DND-41 (cell line): ENCODE results near the gene EGFLAM.

Experiments
- ATAC-seq: fragments of 200-7000 bp; cut with Tn5 transposase; 3 replicates; pipeline ENCODE4 v1.9.1; 2021; ENCODE audit warnings: low read depth; ENCODE audit not compliant: insufficient read depth
- DNase-seq: peaks from one replicate; pipeline ENCODE4 v3.0.0-alpha.2; 2020
- H2AFZ ChIP-seq: 2 replicates; pipeline ENCODE4 v1.6.0; 2012; ENCODE audit warnings: low read depth, low read length
- H3K27ac ChIP-seq: 2 replicates; pipeline ENCODE4 v1.5.1; 2012; ENCODE audit warnings: low read length, inconsistent platforms
- H3K27me3 ChIP-seq: fragments of 200-600 bp; sonication (generic); 2 replicates; pipeline ENCODE4 v1.6.0; 2012; ENCODE audit warnings: low read length, mild to moderate bottlenecking, inconsistent platforms; ENCODE audit not compliant: insufficient read depth, poor library complexity
- H3K36me3 ChIP-seq: 2 replicates; pipeline ENCODE4 v1.5.1; 2012; ENCODE audit warnings: low read length, inconsistent platforms; ENCODE audit not compliant: insufficient read depth
- H3K4me1 ChIP-seq: 2 replicates; pipeline ENCODE4 v1.5.1; 2012; ENCODE audit warnings: mild to moderate bottlenecking, low read length; ENCODE audit not compliant: insufficient read depth
- H3K4me2 ChIP-seq: 2 replicates; pipeline ENCODE4 v1.6.0; 2012; ENCODE audit warnings: mild to moderate bottlenecking, moderate library complexity, low read length, inconsistent platforms; ENCODE audit not compliant: insufficient read depth
- H3K4me3 ChIP-seq, 2 experiments: fragments of 200-600 bp in 1 of 2; shearing (Covaris generic) in 1 of 2; 2 replicates each; pipeline ENCODE4 v1.5.1; 2012 to 2016; ENCODE audit warnings: inconsistent platforms in 2 of 2, low read length in 2 of 2, mild to moderate bottlenecking in 2 of 2, low read depth in 1 of 2, moderate library complexity in 1 of 2
- H3K79me2 ChIP-seq: 2 replicates; pipeline ENCODE4 v1.6.0; 2012; ENCODE audit warnings: low read length, inconsistent platforms; ENCODE audit not compliant: insufficient read depth
- H3K9ac ChIP-seq: 2 replicates; pipeline ENCODE4 v1.6.0; 2012; ENCODE audit warnings: low read depth, mild to moderate bottlenecking, inconsistent platforms, low read length, moderate library complexity
- H3K9me3 ChIP-seq: 2 replicates; pipeline ENCODE4 v1.5.1; 2012; ENCODE audit warnings: low read length, moderate library complexity, mild to moderate bottlenecking, inconsistent platforms; ENCODE audit not compliant: insufficient read depth, severe bottlenecking
- H4K20me1 ChIP-seq: 2 replicates; pipeline ENCODE4 v1.6.0; 2012; ENCODE audit warnings: low read length; ENCODE audit not compliant: insufficient read depth
- EZH2 ChIP-seq: IDR thresholded peaks from 3 replicates; pipeline ENCODE4 v1.6.1; 2012; ENCODE audit warnings: borderline replicate concordance, low read depth, mild to moderate bottlenecking, moderate library complexity, low read length, inconsistent platforms; ENCODE audit not compliant: severe bottlenecking
- TF ChIP-seq, protein P1 (sequence below): IDR thresholded peaks from 2 replicates; pipeline ENCODE4 v1.5.1; 2012; ENCODE audit warnings: borderline replicate concordance, low read length, moderate library complexity, mild to moderate bottlenecking; ENCODE audit not compliant: poor library complexity, severe bottlenecking; ENCODE audit errors: extremely low read depth

The EGFLAM gene

DNA sequence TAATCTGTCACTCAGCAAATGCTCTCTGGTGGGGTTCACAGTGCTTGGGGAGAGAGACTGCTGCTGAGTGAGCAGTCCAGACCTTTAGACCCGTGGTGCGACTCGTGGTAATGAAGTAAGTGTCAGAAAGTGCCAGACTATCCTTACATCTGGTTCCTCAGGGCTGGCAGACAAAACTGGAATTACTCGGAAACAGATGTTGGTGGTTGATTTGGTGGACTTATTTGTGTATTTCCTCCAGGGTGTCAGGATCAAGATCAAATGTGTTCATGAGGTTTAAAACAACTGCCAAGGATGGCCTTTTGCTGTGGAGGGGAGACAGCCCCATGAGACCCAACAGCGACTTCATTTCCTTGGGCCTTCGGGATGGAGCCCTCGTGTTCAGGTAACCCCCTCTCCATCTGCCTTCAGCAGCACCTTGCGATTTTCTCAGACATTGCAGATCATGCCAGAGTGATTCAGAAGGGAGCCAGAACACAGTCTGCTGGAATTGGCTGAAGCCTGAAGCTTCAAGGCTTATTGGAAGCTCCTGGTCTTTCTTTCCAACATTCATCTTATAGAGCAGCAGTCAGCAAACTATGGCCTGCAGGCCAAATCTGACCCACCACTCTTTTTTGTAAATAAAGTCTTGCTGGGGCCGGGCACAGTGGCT, 192.8 kb downstream of the EGFLAM start:
- no peak for TF ChIP-seq EZH2
- TF ChIP-seq, protein P1, sequence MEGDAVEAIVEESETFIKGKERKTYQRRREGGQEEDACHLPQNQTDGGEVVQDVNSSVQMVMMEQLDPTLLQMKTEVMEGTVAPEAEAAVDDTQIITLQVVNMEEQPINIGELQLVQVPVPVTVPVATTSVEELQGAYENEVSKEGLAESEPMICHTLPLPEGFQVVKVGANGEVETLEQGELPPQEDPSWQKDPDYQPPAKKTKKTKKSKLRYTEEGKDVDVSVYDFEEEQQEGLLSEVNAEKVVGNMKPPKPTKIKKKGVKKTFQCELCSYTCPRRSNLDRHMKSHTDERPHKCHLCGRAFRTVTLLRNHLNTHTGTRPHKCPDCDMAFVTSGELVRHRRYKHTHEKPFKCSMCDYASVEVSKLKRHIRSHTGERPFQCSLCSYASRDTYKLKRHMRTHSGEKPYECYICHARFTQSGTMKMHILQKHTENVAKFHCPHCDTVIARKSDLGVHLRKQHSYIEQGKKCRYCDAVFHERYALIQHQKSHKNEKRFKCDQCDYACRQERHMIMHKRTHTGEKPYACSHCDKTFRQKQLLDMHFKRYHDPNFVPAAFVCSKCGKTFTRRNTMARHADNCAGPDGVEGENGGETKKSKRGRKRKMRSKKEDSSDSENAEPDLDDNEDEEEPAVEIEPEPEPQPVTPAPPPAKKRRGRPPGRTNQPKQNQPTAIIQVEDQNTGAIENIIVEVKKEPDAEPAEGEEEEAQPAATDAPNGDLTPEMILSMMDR, result no peak

DNA sequence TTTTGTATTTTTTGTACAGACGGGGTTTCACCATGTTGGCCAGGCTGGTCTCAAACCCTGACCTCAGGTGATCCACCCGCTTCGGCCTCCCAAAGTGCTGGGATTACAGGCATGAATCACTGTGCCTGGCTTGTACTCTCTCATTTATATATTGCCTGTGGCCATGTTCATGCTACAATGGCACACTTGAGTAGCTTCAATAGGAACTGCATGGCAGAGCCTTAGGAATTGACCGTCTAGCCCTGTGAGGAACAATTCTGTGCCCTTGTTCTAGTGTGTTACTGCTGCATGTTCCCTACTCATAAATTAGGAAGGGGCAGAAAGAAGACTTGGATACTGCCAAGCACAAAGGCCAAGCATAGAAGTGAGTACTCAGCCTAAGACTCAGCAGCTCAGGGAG, 193.8 kb downstream of the EGFLAM start:
- ATAC-seq, result no peak
- peaks cover 11% of the 10 kb centered on the region for H3K4me1 ChIP-seq
- no peak for DNase-seq
- H3K4me3 ChIP-seq, result no peak overlapping the region
- H3K36me3 ChIP-seq, result no peaks in the 10 kb centered on the region
- no peaks in the 10 kb centered on the region for H3K9me3 ChIP-seq
- no peak overlapping the region for H2AFZ ChIP-seq
- TF ChIP-seq, protein P1, result no peak
- TF ChIP-seq EZH2, result no peak
- no peak overlapping the region for H3K9ac ChIP-seq
- no peak overlapping the region for H3K27ac ChIP-seq
- H4K20me1 ChIP-seq, result peaks cover 30% of the 10 kb centered on the region
- no peak overlapping the region for H3K4me2 ChIP-seq
- no peaks in the 10 kb centered on the region for H3K79me2 ChIP-seq
- peaks cover 56% of the 10 kb centered on the region for H3K27me3 ChIP-seq

More for the DNA sequence above, 192.8 kb downstream of the EGFLAM start:
- H3K4me2 ChIP-seq, result no peak overlapping the region
- H3K27ac ChIP-seq, result no peak overlapping the region
- H3K27me3 ChIP-seq, result peaks cover 62% of the 10 kb centered on the region
- no peaks in the 10 kb centered on the region for H3K36me3 ChIP-seq
- no peak overlapping the region for H3K4me3 ChIP-seq
- no peak overlapping the region for H2AFZ ChIP-seq
- H3K4me1 ChIP-seq, result peaks cover 11% of the 10 kb centered on the region
- H4K20me1 ChIP-seq, result peaks cover 30% of the 10 kb centered on the region
- no peaks in the 10 kb centered on the region for H3K79me2 ChIP-seq
- H3K9ac ChIP-seq, result no peak overlapping the region
- ATAC-seq (no peak), DNase-seq (no peak)
- no peaks in the 10 kb centered on the region for H3K9me3 ChIP-seq

DNA sequence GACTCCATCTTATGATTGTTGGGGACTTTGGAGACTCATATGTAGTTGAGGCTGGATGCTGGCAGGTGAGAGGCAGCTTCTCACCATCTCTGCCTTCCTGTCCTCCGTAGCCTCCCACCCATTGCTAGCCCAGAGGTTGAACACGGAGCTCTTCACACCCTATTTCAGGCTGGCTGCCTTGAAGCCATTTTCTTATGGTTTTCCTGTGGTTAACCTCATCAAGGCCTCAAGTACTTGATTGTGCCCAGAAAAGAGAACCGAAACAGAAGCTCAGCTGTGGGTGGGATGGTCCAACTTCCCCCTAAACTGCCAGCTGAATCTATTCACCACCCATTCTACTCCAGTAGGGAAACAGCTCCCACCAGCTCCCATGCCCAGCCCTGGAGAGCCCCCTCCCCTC, 195.1 kb downstream of the EGFLAM start:
- Histone ChIP-seq H3K9me3 (no peaks in the 10 kb centered on the region), H3K4me1 (peaks cover 11% of the 10 kb centered on the region), H2AFZ (no peak overlapping the region), H4K20me1 (peaks cover 26% of the 10 kb centered on the region), H3K36me3 (no peaks in the 10 kb centered on the region), H3K27me3 (peaks cover 57% of the 10 kb centered on the region), H3K79me2 (no peaks in the 10 kb centered on the region), H3K27ac (no peak overlapping the region), H3K4me2 (no peak overlapping the region), H3K4me3 (no peak overlapping the region), H3K9ac (no peak overlapping the region)
- TF ChIP-seq EZH2, result no peak
- TF ChIP-seq, protein P1, result no peak
- ATAC-seq (peak; percentile 98), DNase-seq (peak; percentile 82)
